Measurements from ENCODE around the gene CDKN2A.
"Not testable (repeated sequence)": the region's sequence is repeated elsewhere in the genome, so short reads cannot be mapped to it uniquely, and the experiment has no call there.

The CDKN2A gene

GRCh38 chr9:21976334-21976875 is 17.8 kb downstream of the CDKN2A start:
- no peak for DNase-seq

- DNase-seq = peak; percentile 61
Measured at GRCh38 chr9:21974722-21975409, 19.3 kb downstream of the CDKN2A start.

GRCh38 chr9:21974343-21974721 is 19.9 kb downstream of the CDKN2A start:
- no peak for DNase-seq

DNA sequence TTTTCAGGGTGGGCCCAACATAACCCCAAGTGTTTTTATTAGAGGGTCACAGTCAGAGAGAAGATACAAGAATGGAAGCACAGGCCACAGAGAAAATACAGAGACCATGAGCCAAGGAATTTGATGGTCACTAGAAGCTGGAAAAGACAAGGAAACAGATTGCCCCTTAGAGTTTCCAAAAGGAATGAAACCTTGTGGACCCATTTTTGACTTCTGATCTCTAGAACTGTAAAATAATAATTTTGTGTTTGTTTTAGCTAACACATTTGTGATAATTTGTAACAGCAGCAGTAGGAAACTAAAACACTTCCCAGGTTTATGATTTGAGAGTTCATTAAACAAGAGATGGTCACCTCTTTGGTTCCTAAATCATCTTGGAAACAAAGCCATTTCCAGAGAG is 21.8 kb downstream of the CDKN2A start:
- no peak for DNase-seq

- no peak for DNase-seq
Measured at GRCh38 chr9:21970800-21971640, 23.2 kb downstream of the CDKN2A start.

DNA sequence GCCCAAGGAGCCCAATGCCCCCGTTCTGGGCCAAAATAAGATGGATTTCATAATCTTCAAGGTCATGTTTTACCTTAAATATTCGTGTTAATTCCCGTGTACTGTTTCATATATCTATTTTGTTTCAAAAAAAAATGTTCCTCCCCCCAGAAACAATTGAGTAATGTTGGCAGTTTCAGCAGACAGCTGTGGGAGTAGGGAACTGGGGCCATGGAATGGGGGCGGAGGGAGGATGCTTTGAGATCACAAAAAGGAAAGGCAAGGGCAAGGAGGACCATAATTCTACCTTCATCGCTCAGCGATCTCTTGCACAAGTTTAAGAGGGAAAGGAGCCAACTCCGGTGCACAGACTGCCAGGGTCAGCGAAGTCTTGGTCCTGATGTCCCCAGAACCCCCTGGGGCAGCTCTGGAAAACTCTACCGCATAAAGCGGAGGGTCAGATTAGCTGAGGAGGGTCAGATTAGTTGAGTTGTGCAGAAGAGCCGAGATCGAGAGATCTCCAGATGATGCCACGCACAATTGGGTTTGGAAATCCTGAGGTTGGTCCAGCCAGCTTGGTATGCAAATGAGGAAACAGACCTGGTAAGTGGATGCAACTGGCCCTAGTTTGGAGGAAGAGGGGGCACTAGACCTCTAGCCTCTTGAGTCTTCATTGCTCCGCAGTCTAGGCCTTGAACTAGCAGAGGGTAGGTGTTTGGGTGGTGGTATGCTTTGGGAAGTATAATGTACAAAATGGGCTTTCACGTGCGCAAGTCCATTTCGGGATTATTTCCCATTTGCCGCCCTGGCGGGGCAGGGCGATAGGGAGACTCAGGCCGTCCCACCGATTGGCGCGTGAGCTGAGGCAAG is 24.0 kb downstream of the CDKN2A start:
- DNase-seq = no peak

DNA sequence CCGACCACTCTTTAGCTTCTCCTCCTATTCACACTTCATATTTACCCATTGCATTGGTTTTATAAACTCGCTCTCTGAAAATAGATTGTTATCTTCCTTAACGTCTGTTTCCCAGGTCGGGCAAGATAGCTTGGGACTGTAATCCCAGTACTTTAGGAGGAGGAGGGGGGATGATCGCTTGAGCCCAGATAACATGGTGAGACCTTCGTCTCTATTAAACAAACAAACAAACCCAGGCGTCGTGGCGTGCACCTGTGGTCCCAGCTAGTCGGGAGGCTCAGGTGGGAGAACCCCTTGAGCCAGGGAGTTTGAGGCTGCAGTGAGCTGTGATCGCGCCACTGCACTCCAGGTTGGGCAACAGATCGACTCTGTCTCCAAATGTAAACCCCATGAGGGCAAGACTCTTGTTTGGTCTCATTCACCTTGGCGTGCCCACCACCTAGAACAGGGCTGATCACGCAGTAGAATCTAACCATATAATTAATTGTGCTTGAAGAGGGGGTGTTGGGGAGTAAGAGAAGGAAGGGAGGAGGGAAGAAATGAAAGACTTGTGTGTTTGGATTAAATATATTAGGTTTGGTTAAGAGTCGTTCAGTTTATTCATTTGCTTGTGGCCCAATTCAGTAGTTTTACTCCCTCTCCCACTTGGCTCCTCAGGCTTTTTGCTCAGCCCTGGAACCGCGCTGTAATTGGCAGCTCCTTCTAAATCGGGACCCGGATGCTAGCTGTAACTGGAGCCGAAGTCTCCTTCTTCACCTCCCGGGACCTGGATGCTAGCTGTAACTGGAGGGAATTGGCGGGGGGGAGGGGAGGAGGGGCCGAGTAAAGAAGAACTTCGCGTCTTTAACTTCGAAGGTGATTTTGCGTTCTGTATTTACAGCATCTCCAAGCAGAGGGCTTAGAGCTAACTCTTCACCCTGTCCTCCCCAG is 24.9 kb downstream of the CDKN2A start:
- DNase-seq = no peak

DNA sequence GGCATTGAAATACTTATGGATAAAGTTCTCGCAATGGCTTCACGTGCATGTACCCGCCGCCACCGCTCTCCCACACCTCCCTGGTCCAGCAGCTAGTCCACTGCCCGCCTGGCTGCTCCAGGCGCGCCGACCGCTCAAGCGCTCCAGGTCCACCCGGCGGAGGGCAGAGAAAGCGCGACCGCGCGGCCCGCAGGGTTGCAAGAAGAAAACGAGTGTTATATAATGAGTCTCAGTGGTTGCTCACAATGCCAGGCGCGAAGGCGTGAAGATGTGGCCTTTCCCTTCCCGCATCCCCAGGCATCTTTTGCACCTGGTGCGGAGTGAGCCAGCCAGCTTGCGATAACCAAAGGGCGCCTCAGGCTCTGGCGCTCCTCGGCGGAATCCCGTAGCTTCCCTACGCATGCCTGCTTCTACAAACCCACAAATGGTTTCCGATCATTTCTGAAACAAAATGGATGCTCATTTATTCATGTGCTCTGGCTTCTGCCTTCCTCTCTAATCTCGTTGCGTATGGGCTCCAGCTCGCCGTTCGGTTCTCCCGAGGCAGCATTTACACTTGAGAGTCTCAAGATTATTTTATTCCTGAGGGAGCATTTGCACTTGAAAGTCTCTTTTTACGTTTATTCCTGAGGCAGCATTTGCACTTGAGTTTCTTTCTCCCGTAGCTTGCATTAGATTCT is 25.7 kb downstream of the CDKN2A start:
- no peak for DNase-seq

GRCh38 chr9:21967702-21968101 is 26.5 kb downstream of the CDKN2A start:
- no peak for DNase-seq

DNA sequence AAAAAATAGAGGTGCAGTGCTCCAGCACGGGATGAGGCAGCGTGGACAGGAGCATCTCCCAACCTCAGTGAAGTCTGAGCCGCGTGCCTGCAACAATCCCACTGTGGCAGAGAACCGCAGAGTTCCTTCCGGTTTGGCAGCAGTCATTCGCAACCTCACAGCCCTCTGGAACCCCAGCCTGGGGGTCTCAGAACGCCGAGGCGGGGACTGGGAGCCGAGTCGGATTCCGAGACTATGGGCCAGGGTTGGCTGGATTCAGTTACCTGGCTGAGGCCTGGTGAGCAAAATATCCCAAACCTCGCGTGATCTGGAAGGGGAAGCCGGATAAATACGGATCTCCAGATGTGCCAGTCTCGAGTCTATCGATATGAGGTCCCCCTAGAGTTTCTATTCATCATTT is 27.0 kb downstream of the CDKN2A start:
- DNase-seq = no peak

GRCh38 chr9:21966140-21966851 is 27.9 kb downstream of the CDKN2A start:
- DNase-seq = no peak

- no peak for DNase-seq
Measured at GRCh38 chr9:21965401-21965951, 28.7 kb downstream of the CDKN2A start.

GRCh38 chr9:21964925-21965385 is 29.2 kb downstream of the CDKN2A start:
- peak; percentile 43 for DNase-seq

DNA sequence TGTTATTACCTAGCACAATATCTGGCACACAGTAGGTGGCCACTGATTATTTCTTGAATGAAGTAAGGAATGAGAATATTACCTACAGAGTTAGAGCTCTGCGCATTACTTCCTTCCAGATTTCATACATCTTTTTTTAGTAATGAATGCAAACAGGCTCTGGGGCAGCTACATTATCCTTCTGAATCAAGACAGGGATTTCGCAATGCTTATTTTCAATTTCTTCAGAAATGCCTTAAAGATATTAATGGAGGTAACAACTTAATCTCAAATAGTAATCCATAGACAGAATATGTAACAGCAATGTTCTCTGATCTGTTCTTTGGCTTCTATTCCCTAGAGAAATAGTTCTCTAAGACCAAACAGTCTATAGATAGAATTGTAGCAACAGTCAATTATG is 32.6 kb downstream of the CDKN2A start:
- DNase-seq = no peak

DNA sequence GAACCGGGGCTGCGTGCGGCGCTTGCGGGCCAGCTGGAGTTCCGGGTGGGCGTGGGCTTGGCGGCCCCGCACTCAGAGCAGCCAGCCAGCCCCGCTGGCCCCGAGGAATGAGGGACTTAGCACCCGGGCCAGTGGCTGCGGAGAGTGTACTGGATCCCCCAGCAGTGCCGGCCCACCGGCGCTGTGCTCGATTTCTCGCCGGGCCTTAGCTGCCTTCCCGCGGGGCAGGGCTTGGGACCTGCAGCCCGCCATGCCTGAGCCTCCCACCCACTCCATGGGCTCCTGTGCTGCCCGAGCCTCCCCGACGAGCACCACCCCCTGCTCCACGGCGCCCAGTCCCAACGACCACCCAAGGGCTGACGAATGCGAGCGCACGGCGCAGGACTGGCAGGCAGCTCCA is 34.9 kb downstream of the CDKN2A start:
- DNase-seq = not testable (repeated sequence)

GRCh38 chr9:21958833-21959232 is 35.4 kb downstream of the CDKN2A start:
- DNase-seq = no peak

DNA sequence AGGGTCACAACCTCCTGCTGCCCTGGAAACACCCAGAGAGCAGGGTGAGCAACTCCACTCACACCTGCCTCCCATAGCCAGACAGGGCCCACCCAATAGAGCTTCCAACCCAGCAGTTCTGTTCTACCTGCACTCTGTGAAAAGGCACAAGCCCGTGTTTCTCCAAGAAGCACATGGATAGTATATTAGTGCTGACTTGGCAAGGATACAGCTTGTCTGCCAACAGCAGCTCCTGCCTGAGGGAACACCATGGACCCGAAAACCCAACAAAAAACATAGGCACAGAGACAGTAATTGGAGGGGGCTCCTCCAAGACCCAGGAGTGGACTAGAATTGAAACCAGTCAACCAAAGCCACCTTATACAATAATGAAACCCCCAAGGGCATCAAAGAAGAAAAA is 48.6 kb downstream of the CDKN2A start:
- DNase-seq = no peak

DNA sequence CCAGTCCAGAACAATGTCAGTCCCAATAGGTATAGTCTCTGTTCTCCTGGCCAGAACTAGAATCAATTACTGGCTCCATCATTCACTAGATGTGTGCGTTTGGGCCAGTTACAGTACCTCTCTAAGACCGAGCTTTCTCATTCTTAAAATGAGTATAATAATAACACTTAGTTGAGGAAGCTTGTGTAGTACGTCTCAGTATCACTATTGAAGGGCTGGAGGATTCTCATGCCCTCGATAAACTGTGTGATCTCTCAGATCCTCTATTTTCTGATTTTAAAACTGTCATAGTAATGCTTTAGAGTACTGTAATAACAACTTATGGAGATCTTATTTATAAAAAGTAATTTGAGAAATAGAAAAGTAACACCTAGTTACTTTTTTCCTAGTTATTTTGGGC is 50.7 kb downstream of the CDKN2A start:
- no peak for DNase-seq

GRCh38 chr9:21941337-21941995 is 52.7 kb downstream of the CDKN2A start:
- DNase-seq = no peak

DNA sequence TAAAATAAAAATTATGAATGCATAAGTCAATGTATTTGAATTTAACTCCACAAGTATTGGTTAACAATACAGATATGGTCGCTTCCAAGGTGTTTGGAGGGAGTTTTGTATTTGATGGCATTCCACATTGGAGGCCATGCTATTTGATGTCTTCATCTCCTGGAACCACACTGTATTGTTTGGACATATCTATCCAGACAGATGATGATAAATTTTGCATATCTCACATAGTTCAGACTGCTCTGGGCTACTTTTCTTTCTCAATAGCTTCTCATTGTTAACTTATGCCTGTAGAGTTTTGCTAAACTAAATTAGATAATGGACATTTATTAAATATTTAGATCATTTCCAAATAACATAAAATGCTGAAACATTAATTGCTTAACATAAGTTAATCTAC is 58.0 kb downstream of the CDKN2A start:
- no peak for DNase-seq

Measured in activated T-cell treated with anti-CD3 and anti-CD28 coated beads for 4 hours (primary cell).